ENCODE data around the gene HLA-C.

GRCh38 chr6:31246051-31246521, 25.8 kb downstream of the HLA-C start:
- TF ChIP-seq POLR2A (IDR thresholded peaks at IDR 0.05) (no peak), CTCF (IDR thresholded peaks at IDR 0.05) (no peak), POLR2AphosphoS5 (IDR thresholded peaks at IDR 0.05) (peak in 1 of 3 donors; percentile 65)
